Mesenchymal stem cell (in vitro differentiated cells and primary cell): ENCODE data around the gene MYLIP.

Source experiments
- DNase-seq: peaks from one replicate; pipeline ENCODE4 v3.0.0-alpha.2; 2013
- H2AFZ ChIP-seq: one replicate; pipeline ENCODE4 v1.6.1; 2013; ENCODE audit warnings: low read depth, mild to moderate bottlenecking, control low read depth, inconsistent platforms, low read length, moderate library complexity
- H2AK5ac ChIP-seq: 2 replicates; pipeline ENCODE4 v1.6.1; 2013; ENCODE audit warnings: low read length, moderate library complexity, mild to moderate bottlenecking, inconsistent platforms; ENCODE audit not compliant: severe bottlenecking
- H2BK120ac ChIP-seq: one replicate; pipeline ENCODE4 v1.6.1; 2013; ENCODE audit warnings: low read depth, mild to moderate bottlenecking, inconsistent platforms, low read length, moderate library complexity
- H2BK12ac ChIP-seq, 2 experiments: one replicate each; pipeline ENCODE4 v1.6.1; 2013; ENCODE audit warnings: inconsistent platforms in 2 of 2, low read length in 2 of 2, mild to moderate bottlenecking in 2 of 2, moderate library complexity in 2 of 2, control low read depth in 1 of 2
- H2BK15ac ChIP-seq: one replicate; pipeline ENCODE4 v1.6.1; 2013; ENCODE audit warnings: mild to moderate bottlenecking, low read depth, inconsistent platforms; ENCODE audit not compliant: poor library complexity, severe bottlenecking
- H2BK5ac ChIP-seq: 2 replicates; pipeline ENCODE4 v1.6.1; 2013; ENCODE audit warnings: low read depth, mild to moderate bottlenecking, low read length, control low read depth, inconsistent platforms; ENCODE audit not compliant: poor library complexity, severe bottlenecking
- H3K14ac ChIP-seq, 2 experiments: one replicate each; pipeline ENCODE4 v1.6.1; 2013; ENCODE audit warnings: inconsistent platforms in 2 of 2, low read length in 2 of 2, control low read depth in 1 of 2, mild to moderate bottlenecking in 1 of 2, moderate library complexity in 1 of 2
- H3K18ac ChIP-seq, 2 experiments: one replicate each; pipeline ENCODE4 v1.6.1; 2013; ENCODE audit warnings: inconsistent platforms in 2 of 2, low read length in 2 of 2, control low read depth in 1 of 2, low read depth in 1 of 2, mild to moderate bottlenecking in 1 of 2
- H3K23ac ChIP-seq, 2 experiments: one replicate each; pipeline ENCODE4 v1.6.1; 2013; ENCODE audit warnings: inconsistent platforms in 2 of 2, low read length in 2 of 2, mild to moderate bottlenecking in 2 of 2, moderate library complexity in 2 of 2, control low read depth in 1 of 2
- H3K27ac ChIP-seq: 2 replicates; pipeline ENCODE4 v1.5.1; 2013; ENCODE audit warnings: mild to moderate bottlenecking, moderate library complexity, low read length, control low read depth, inconsistent platforms; ENCODE audit not compliant: poor library complexity, severe bottlenecking
- H3K27me3 ChIP-seq, 2 experiments: 2 replicates each; pipeline versions ENCODE4 v1.6.1 to v1.7.0; 2013; ENCODE audit warnings: low read length in 2 of 2, mild to moderate bottlenecking in 2 of 2, moderate library complexity in 2 of 2, control low read depth in 1 of 2, inconsistent platforms in 1 of 2; ENCODE audit not compliant: control insufficient read depth in 1 of 2, insufficient read depth in 1 of 2
- H3K36me3 ChIP-seq, 2 experiments: 2 replicates each; pipeline versions ENCODE4 v1.6.1 to v1.7.0; 2013; ENCODE audit warnings: low read length in 2 of 2, control low read depth in 1 of 2, inconsistent platforms in 1 of 2, low read depth in 1 of 2, mild to moderate bottlenecking in 1 of 2; ENCODE audit not compliant: insufficient read depth in 2 of 2, control insufficient read depth in 1 of 2
- H3K4ac ChIP-seq, 2 experiments: one replicate each; pipeline ENCODE4 v1.6.1; 2013; ENCODE audit warnings: inconsistent platforms in 2 of 2, low read length in 2 of 2, mild to moderate bottlenecking in 2 of 2, moderate library complexity in 2 of 2, control low read depth in 1 of 2, low read depth in 1 of 2
- H3K4me1 ChIP-seq: 2 replicates; pipeline ENCODE4 v1.6.1; 2013; ENCODE audit warnings: low read depth, low read length, control low read depth; ENCODE audit not compliant: control insufficient read depth, insufficient read depth
- H3K4me2 ChIP-seq: 2 replicates; pipeline ENCODE4 v1.6.1; 2013; ENCODE audit warnings: low read length, mild to moderate bottlenecking, inconsistent platforms; ENCODE audit not compliant: poor library complexity, severe bottlenecking
- H3K4me3 ChIP-seq, 2 experiments: 2 replicates each; pipeline versions ENCODE4 v1.5.1 to v1.7.0; 2013; ENCODE audit warnings: low read length in 2 of 2, mild to moderate bottlenecking in 2 of 2, control low read depth in 1 of 2, low read depth in 1 of 2; ENCODE audit not compliant: insufficient read depth in 1 of 2
- H3K79me1 ChIP-seq: replicated peaks from 2 replicates; pipeline ENCODE4 v1.6.1; 2013; ENCODE audit warnings: mild to moderate bottlenecking, control low read depth, low read length, inconsistent platforms; ENCODE audit not compliant: poor library complexity, severe bottlenecking
- H3K9ac ChIP-seq: 2 replicates; pipeline ENCODE4 v1.7.0; 2013; ENCODE audit warnings: mild to moderate bottlenecking, low read length, moderate library complexity
- H3K9me3 ChIP-seq: 2 replicates; pipeline ENCODE4 v1.7.0; 2013; ENCODE audit warnings: mild to moderate bottlenecking, low read length; ENCODE audit not compliant: control insufficient read depth
- H4K8ac ChIP-seq: one replicate; pipeline ENCODE4 v1.6.1; 2013; ENCODE audit warnings: inconsistent platforms, mild to moderate bottlenecking, low read length, moderate library complexity
- H4K91ac ChIP-seq: one replicate; pipeline ENCODE4 v1.6.1; 2013; ENCODE audit warnings: mild to moderate bottlenecking, low read length, inconsistent platforms
- WGBS: methylation state at CpG from one replicate; pipeline ENCODE4 v1.1.7; 2013; ENCODE audit warnings: mixed read lengths; 5-methylcytosine and 5-hydroxymethylcytosine counted together

MYLIP gene

DNA sequence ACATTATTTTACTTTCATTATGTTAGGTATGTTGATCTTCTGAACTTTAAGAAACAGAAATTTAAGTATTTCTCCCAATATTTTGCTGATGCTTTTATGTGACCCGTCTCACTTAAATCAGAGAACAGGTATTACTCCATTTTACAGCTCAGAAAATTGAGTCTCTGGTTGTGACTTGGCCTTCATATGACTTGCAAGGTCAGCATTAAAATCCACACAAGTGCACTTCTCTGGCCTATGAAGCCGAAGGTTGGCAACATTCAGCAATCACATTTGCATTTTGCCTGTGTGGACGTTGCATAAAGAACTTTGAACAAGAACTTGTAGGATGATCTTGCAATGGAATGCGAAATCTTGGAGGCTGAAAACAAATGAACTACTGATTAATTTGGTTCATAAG is 10.1 kb upstream of the MYLIP start:
- Histone ChIP-seq H3K18ac (no peak overlapping the region), H3K27me3 (peaks cover 9 to 17% of the 10 kb centered on the region in 2 experiments), H2BK12ac (no peak overlapping the region)

DNA sequence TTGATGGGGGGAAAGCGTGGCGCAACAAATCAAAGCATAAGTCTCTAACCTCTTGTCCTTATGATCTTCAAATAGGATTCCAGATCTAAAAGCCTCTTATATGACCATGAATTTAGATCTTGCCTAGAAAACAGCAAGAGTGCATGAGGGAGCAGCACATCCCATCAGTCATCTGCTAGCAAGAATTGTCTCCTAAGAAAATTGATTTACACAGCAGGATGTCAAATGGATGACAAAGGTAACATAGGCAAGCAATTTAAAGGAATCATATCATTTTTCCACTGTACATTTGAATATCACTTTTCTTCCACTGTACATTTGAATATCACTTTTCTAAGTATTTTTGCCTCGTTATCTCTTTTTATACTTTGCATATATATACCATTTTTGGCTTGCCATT is 7.5 kb upstream of the MYLIP start:
- no peak overlapping the region for H4K91ac ChIP-seq
- H2AK5ac ChIP-seq: no peak overlapping the region
- WGBS: 90% methylated on average over 3 of the region's 3 CpGs
- no peaks in the 10 kb centered on the region for H3K4me1 ChIP-seq
- H3K14ac ChIP-seq: no peak overlapping the region
- H2BK5ac ChIP-seq: no peak overlapping the region
- H3K4ac ChIP-seq: no peak overlapping the region
- H3K79me1 ChIP-seq: no peaks in the 10 kb centered on the region
- no peak overlapping the region for H3K23ac ChIP-seq
- no peak for DNase-seq
- H3K4me3 ChIP-seq: no peak overlapping the region
- no peak overlapping the region for H2AFZ ChIP-seq
- no peak overlapping the region for H2BK120ac ChIP-seq
- H3K9ac ChIP-seq: no peak overlapping the region
- H3K4me2 ChIP-seq: no peak overlapping the region
- H3K27ac ChIP-seq: no peak overlapping the region
- H2BK12ac ChIP-seq: no peak overlapping the region
- H3K9me3 ChIP-seq: no peaks in the 10 kb centered on the region
- no peak overlapping the region for H3K18ac ChIP-seq
- no peak overlapping the region for H4K8ac ChIP-seq
- no peak overlapping the region for H2BK15ac ChIP-seq
- H3K27me3 ChIP-seq: peaks cover 9 to 24% of the 10 kb centered on the region in 2 experiments
- no peaks in the 10 kb centered on the region for H3K36me3 ChIP-seq

More for the DNA sequence above, 10.1 kb upstream of the MYLIP start:
- Histone ChIP-seq H2BK120ac (no peak overlapping the region), H3K9me3 (no peaks in the 10 kb centered on the region), H3K14ac (no peak overlapping the region), H2BK15ac (no peak overlapping the region), H3K4me3 (no peak overlapping the region), H4K91ac (no peak overlapping the region), H3K79me1 (no peaks in the 10 kb centered on the region), H4K8ac (no peak overlapping the region), H3K23ac (no peak overlapping the region), H3K4ac (no peak overlapping the region), H3K9ac (no peak overlapping the region), H3K4me2 (no peak overlapping the region), H2AK5ac (no peak overlapping the region), H3K27ac (no peak overlapping the region), H2BK5ac (no peak overlapping the region), H3K4me1 (no peaks in the 10 kb centered on the region), H3K36me3 (no peaks in the 10 kb centered on the region), H2AFZ (no peak overlapping the region)
- no peak for DNase-seq
- WGBS: 95% methylated on average over 3 of the region's 4 CpGs

DNA sequence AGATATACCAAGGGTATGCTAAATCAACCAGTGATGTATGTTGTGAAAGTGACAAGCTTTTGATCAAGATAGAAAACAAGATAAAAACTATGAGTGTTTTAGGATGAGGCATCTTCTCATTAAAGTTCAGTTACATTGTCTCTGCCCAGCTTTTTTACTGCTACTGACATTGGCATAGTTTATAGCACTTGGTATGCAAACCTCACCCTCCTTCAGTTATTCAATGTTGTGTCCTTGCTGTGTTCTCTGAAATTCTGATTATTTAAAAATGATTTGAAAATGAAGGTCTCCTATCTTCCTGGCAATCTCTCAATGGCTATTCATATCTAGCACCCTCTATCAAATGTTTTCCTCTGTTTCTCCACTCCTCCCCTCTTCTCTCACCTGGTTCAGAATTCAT is 6.7 kb upstream of the MYLIP start:
- no peak overlapping the region for H3K4me3 ChIP-seq
- H3K9ac ChIP-seq: no peak overlapping the region
- no peak overlapping the region for H4K91ac ChIP-seq
- no peak overlapping the region for H2BK120ac ChIP-seq
- peaks cover 9 to 28% of the 10 kb centered on the region in 2 experiments for H3K27me3 ChIP-seq
- no peak overlapping the region for H3K27ac ChIP-seq
- no peaks in the 10 kb centered on the region for H3K36me3 ChIP-seq
- no peak overlapping the region for H2AK5ac ChIP-seq
- H3K9me3 ChIP-seq: no peaks in the 10 kb centered on the region
- no peak overlapping the region for H2AFZ ChIP-seq
- no peak overlapping the region for H3K14ac ChIP-seq
- no peak overlapping the region for H2BK15ac ChIP-seq
- no peak overlapping the region for H3K4me2 ChIP-seq
- H3K79me1 ChIP-seq: no peaks in the 10 kb centered on the region
- no peak overlapping the region for H4K8ac ChIP-seq
- H3K4me1 ChIP-seq: no peaks in the 10 kb centered on the region
- H2BK5ac ChIP-seq: no peak overlapping the region
- H2BK12ac ChIP-seq: no peak overlapping the region
- H3K23ac ChIP-seq: no peak overlapping the region
- no peak overlapping the region for H3K18ac ChIP-seq
- H3K4ac ChIP-seq: no peak overlapping the region
- no peak for DNase-seq

DNA sequence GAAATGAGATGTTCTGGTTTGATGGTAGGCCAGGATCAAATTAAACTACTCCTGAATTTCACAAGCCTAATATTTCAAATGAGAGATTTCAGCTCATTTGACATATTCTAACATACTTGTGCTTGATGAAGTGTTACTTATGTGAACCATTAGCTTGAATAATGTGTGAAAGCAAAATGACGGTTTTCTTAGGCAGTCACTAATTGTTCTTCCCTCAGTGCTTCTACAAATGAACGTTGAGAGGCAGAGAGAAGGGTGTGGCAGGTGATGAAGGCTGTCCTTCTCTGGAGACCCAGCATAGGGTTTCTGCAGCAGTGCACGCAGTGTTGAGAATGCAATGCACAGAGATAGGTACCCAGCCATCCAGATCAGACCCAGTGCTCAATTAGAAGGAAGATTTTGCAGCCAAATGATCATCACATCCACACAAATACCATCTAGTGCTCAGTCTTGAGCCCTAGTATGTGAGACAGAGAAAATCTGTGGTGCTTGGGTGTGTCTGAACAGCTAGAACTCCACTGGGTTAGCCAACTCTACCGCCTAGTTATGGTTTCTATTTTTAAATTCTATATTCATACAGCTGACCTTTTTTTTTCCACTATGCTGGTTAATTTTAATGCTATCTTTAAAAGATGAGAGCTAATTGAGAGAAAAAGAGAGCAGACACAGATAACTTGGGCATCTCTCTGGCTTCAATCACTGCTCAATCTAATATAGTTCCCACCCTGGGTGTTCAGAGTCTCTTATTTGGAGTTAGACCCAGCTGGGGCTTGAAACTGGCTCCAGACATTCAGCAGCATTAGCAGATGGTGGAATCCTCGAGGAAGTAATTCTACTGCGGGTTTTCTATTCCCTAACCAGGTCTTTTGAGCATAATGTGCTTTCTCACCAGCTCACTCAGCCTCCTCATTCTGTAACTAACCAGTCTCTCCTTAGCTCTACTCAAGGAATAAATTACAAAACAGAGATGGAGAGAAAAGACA is 4.4 kb upstream of the MYLIP start:
- Histone ChIP-seq H2AFZ (no peak overlapping the region), H3K36me3 (no peaks in the 10 kb centered on the region), H3K14ac (no peak overlapping the region), H4K8ac (no peak overlapping the region), H3K27ac (no peak overlapping the region), H3K9me3 (no peaks in the 10 kb centered on the region), H2BK120ac (no peak overlapping the region), H2AK5ac (no peak overlapping the region), H4K91ac (no peak overlapping the region), H3K79me1 (peaks cover 3% of the 10 kb centered on the region), H2BK15ac (no peak overlapping the region), H3K4me1 (peaks cover 1% of the 10 kb centered on the region), H3K23ac (no peak overlapping the region), H3K9ac (no peak overlapping the region), H3K4ac (no peak overlapping the region), H3K18ac (no peak overlapping the region), H2BK5ac (no peak overlapping the region), H3K4me3 (no peak overlapping the region), H3K27me3 (peaks cover 13 to 28% of the 10 kb centered on the region in 2 experiments), H3K4me2 (no peak overlapping the region), H2BK12ac (no peak overlapping the region)
- WGBS: 63% methylated on average over 3 of the region's 6 CpGs
- DNase-seq: no peak
